ENCODE results near the gene FOXO3. TPM values are rescaled to one million over a fixed set of nuclear protein-coding genes. Genes with fewer than 3 reads are reported as not detected.
A peak's percentile ranks its signal among the peaks of the same experiment; 100 is the strongest.

FOXO3 gene
- total RNA-seq, 2 donors from 2014 or later = 16.4 to 20.3 TPM

DNA sequence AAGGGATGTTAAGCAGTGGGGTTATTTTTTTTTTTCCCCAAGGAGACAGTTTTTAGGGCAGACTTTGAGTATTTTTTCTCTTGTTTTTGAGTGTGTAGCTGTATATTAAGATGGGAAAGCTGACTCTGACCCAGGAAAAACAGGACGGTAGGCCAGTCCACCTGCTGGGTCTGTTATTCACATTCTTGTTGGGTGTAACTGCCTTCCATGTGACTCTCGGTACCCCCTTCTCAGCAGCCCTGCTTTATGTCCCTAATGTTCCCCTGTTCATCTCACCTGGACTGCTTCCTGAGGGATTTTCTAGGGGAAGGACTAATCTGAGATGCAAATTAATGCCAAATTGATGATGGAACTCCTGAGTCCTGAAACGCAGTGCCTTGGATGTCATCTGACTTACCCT lies 21.9 kb downstream of the FOXO3 start:
- peak overlapping the region; percentile 19 for H3K27ac Mint-ChIP-seq
- H3K36me3 Mint-ChIP-seq (ENCODE audit: low read depth) = peaks cover 15% of the 10 kb centered on the region
- WGBS, 2 experiments (ENCODE audit: insufficient coverage in 1 of 2, insufficient read length in 1 of 2) = 75 to 78% methylated on average over 3 of the region's 3 CpGs
- no peak for DNase-seq
- TF ChIP-seq, protein P1, sequence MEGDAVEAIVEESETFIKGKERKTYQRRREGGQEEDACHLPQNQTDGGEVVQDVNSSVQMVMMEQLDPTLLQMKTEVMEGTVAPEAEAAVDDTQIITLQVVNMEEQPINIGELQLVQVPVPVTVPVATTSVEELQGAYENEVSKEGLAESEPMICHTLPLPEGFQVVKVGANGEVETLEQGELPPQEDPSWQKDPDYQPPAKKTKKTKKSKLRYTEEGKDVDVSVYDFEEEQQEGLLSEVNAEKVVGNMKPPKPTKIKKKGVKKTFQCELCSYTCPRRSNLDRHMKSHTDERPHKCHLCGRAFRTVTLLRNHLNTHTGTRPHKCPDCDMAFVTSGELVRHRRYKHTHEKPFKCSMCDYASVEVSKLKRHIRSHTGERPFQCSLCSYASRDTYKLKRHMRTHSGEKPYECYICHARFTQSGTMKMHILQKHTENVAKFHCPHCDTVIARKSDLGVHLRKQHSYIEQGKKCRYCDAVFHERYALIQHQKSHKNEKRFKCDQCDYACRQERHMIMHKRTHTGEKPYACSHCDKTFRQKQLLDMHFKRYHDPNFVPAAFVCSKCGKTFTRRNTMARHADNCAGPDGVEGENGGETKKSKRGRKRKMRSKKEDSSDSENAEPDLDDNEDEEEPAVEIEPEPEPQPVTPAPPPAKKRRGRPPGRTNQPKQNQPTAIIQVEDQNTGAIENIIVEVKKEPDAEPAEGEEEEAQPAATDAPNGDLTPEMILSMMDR (conservative IDR thresholded peaks at IDR 0.05) = no peak
- H3K4me1 Mint-ChIP-seq = peaks cover 27% of the 10 kb centered on the region
- H3K9me3 Mint-ChIP-seq = no peaks in the 10 kb centered on the region
- H3K27me3 Mint-ChIP-seq (ENCODE audit: insufficient read depth) = no peaks in the 10 kb centered on the region
- Histone ChIP-seq H3K27ac (ENCODE audit: low read depth, low read length) (no peak overlapping the region), H3K4me1 (ENCODE audit: control insufficient read depth, insufficient read depth, low read length) (peaks cover 3% of the 10 kb centered on the region), H3K9me3 (ENCODE audit: control insufficient read depth, low read length) (no peaks in the 10 kb centered on the region), H3K9ac (ENCODE audit: extremely low read depth, low read length, poor library complexity, severe bottlenecking) (no peak overlapping the region), H3K36me3 (ENCODE audit: control insufficient read depth, insufficient read depth, low read length) (no peaks in the 10 kb centered on the region), H3K4me3 (ENCODE audit: low read length) (no peak overlapping the region), H3K27me3 (ENCODE audit: control insufficient read depth, insufficient read depth, low read length, poor library complexity, severe bottlenecking) (no peaks in the 10 kb centered on the region)
- H3K4me3 Mint-ChIP-seq = no peak overlapping the region

DNA sequence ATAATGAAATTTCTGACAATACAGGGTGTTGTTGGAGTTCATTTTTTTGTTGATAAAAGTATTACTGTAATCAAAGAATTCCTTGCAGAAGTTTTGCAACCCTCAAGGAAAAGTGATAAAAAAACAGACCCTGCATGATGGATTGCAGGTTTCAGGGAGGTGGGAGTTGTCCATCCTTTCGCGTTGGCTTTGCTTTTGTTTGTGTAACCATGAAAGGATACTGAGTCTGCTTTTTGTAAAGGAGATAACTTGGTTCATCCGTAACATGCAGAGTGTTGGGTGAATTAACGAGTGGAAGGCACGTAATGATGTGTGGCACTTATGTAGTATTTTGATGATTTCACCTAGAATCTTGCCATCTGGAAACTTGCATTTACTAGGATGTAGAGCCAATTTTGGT lies 23.6 kb downstream of the FOXO3 start:
- TF ChIP-seq, protein P1 (conservative IDR thresholded peaks at IDR 0.05) = no peak

DNA sequence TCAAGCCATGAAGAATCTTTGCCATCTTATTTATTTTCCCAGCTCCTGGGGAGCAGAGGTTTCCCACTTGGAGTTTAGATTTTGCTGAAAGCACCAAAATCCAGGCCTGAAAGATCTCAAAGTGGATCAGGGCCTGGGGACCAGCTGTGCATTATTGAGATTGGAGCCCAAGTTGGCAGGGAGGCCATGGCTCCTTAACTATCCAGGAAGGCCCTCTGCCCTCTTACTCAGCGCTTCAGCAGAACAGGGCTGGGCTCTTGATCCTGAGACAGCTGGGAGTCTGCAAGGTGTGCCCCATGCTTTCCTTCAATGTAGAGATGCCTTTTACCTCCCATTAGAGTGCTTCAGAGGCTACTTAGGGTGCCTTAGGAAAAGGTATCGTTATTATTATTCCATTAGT lies 24.6 kb downstream of the FOXO3 start:
- DNase-seq = no peak
- Histone ChIP-seq H3K4me3 (ENCODE audit: low read length) (no peak overlapping the region), H3K36me3 (ENCODE audit: control insufficient read depth, insufficient read depth, low read length) (peaks cover 2% of the 10 kb centered on the region), H3K4me1 (ENCODE audit: control insufficient read depth, insufficient read depth, low read length) (peaks cover 18% of the 10 kb centered on the region), H3K27ac (ENCODE audit: low read depth, low read length) (no peak overlapping the region), H3K9me3 (ENCODE audit: control insufficient read depth, low read length) (no peaks in the 10 kb centered on the region), H3K27me3 (ENCODE audit: control insufficient read depth, insufficient read depth, low read length, poor library complexity, severe bottlenecking) (no peaks in the 10 kb centered on the region), H3K9ac (ENCODE audit: extremely low read depth, low read length, poor library complexity, severe bottlenecking) (no peak overlapping the region)
- Mint-ChIP-seq H3K4me3 (no peak overlapping the region), H3K9me3 (no peaks in the 10 kb centered on the region), H3K27me3 (ENCODE audit: insufficient read depth) (no peaks in the 10 kb centered on the region), H3K36me3 (ENCODE audit: low read depth) (peaks cover 1% of the 10 kb centered on the region), H3K27ac (no peak overlapping the region), H3K4me1 (peaks cover 46% of the 10 kb centered on the region)
- TF ChIP-seq, protein P1 (conservative IDR thresholded peaks at IDR 0.05) = no peak
- 100% methylated on average over 2 of the region's 2 CpGs for WGBS, 2 experiments (ENCODE audit: insufficient coverage in 1 of 2, insufficient read length in 1 of 2)

More for the DNA sequence above, 23.6 kb downstream of the FOXO3 start:
- Histone ChIP-seq H3K36me3 (ENCODE audit: control insufficient read depth, insufficient read depth, low read length) (no peaks in the 10 kb centered on the region), H3K27ac (ENCODE audit: low read depth, low read length) (no peak overlapping the region), H3K4me1 (ENCODE audit: control insufficient read depth, insufficient read depth, low read length) (peaks cover 14% of the 10 kb centered on the region), H3K9me3 (ENCODE audit: control insufficient read depth, low read length) (no peaks in the 10 kb centered on the region), H3K4me3 (ENCODE audit: low read length) (no peak overlapping the region), H3K27me3 (ENCODE audit: control insufficient read depth, insufficient read depth, low read length, poor library complexity, severe bottlenecking) (no peaks in the 10 kb centered on the region), H3K9ac (ENCODE audit: extremely low read depth, low read length, poor library complexity, severe bottlenecking) (no peak overlapping the region)
- WGBS, 2 experiments (ENCODE audit: insufficient coverage in 1 of 2, insufficient read length in 1 of 2) = 95 to 97% methylated on average over 5 of the region's 5 CpGs
- Mint-ChIP-seq H3K27me3 (ENCODE audit: insufficient read depth) (no peaks in the 10 kb centered on the region), H3K4me3 (no peak overlapping the region), H3K9me3 (no peaks in the 10 kb centered on the region), H3K4me1 (peaks cover 40% of the 10 kb centered on the region), H3K36me3 (ENCODE audit: low read depth) (peaks cover 3% of the 10 kb centered on the region), H3K27ac (no peak overlapping the region)
- DNase-seq = no peak
